ENCODE results near the gene LRRC26.

Gene LRRC26

DNA sequence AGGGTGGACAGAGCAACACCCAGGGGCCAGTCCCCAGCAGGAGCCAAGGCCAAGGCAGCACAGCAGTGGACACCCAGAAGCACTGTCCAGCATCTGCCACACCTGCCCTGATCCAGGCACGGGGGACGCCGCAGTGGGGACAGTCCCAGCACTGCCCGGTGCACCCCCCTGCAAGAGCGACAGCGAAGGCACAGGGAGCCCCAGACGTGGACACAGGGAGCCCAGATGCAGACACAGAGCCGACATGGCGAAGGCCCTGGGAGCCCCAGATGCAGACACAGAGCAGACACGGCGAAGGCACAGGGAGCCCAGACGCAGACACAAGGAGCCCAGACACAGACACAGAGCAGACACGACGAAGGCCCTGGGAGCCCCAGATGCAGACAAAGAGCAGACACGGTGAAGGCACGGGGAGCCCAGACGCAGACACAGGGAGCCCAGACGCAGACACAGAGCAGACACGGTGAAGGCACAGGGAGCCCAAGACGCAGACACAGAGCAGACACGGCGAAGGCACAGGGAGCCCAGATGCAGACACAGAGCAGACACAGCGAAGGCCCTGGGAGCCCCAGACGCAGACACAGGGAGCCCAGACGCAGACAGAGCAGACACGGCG is 14.2 kb upstream of the LRRC26 start:
- DNase-seq (ENCODE audit: low spot score) = no peak

DNA sequence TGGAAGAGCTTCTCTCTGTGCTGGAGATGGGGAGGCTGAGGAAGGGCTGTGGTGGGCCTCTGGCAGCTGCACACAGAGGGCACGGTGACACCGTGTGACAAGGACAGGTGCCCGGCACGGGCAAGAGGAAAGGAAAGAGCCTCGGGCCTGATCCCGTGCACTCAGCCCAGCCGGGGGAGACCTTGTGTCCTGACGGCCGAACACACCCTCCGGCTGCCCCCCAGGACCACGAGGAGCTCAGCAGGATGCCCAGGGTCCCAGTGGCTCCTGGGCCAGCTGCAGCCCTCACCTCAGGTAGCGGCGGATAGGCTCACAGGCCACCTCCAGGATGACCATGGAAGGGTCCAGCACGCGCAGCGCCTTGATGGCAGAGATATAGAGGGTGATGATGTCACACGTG is 13.0 kb upstream of the LRRC26 start:
- DNase-seq (ENCODE audit: low spot score) = no peak

DNA sequence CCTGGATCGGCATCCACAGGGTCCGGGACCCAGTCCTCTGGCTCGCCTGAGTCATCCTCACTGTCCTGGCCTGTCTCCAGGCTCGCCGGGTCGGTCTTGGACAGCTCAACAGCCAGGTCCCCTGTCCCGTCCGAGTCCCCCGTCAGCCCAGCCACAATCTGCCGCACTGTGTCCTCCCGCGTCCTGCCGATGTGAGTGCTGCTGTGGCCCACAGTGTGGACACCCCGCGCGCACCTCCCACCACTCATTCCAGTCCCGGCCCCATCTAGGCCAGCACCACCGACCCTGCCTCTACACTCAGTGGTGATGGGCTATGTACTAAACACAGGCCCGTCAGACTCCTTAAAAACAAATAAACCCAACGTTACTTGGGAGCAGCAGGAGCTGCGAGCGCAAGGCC is 11.8 kb upstream of the LRRC26 start:
- DNase-seq (ENCODE audit: low spot score) = no peak

DNA sequence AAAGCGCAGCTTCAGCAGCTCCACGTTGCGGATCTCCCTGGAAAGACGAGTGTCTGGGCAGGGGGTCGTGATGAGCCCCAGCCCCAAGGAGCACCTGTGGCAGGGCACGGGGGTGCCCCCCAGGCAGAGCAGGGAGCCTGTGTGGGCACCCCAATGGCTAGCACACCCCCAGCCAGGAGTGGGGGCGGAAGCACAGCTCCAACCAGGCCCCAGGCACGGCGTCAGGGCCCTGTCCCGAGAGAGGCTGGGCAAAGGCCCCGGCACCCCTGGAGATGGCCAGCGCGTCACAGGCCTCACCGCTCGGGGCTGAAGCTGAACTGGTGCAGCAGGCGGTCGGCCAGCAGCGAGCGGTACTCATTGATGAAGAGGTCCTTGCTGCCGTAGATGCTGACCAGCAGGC is 10.6 kb upstream of the LRRC26 start:
- DNase-seq (ENCODE audit: low spot score) = no peak

DNA sequence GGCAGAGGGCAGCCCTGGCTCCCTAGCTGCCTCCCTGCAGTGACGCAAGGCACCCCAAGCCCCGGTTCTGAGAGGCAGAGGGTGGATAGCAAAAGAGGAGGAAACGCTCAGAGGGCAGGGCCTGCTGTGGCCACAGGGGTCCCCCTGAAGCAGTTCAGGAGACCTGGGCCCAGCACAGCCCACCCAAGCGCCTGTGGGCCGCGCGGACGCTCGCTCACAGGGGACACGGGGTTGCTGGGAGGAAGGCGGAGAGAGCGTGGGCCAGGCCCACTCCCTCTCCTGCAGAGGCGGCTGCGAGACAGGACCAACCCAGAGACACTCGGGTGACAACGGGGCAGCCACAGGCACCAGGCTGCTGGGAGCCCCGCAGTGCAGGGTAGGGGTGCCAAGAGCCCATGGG is 9.9 kb upstream of the LRRC26 start:
- DNase-seq (ENCODE audit: low spot score) = no peak

DNA sequence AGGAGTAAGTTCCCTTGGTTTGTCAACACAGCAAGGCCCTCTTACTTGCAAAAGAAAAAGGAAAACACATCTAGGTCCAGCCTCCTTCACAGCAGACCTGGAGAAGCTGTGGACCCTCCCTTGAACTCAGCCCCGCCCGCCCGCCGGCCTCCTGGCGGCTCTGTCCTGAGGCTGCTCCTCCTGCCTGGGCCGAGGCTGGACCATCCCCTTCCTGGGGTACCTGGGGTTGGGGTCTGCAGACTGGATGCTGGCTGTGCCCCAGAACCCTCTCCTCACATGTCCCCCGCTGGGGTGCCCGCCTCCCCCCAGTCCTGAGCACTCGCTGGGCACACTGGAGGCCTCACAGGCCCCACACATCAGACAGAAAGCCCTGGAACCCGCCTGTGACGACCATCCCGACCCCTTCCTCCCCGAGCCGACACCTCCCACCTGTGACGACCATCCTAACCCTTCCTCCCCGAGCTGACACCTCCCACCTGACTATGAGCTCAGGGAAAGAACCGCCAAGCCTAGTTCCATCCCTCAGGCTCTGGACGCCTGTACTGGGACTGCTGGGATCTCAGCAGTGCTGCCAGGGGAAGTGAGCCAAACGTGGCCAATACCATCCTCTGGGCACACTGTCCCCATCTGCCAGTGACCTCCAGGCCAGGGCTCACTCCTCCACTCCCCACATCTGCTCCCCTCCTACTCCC is 9.2 kb upstream of the LRRC26 start:
- no peak for DNase-seq (ENCODE audit: low spot score)

DNA sequence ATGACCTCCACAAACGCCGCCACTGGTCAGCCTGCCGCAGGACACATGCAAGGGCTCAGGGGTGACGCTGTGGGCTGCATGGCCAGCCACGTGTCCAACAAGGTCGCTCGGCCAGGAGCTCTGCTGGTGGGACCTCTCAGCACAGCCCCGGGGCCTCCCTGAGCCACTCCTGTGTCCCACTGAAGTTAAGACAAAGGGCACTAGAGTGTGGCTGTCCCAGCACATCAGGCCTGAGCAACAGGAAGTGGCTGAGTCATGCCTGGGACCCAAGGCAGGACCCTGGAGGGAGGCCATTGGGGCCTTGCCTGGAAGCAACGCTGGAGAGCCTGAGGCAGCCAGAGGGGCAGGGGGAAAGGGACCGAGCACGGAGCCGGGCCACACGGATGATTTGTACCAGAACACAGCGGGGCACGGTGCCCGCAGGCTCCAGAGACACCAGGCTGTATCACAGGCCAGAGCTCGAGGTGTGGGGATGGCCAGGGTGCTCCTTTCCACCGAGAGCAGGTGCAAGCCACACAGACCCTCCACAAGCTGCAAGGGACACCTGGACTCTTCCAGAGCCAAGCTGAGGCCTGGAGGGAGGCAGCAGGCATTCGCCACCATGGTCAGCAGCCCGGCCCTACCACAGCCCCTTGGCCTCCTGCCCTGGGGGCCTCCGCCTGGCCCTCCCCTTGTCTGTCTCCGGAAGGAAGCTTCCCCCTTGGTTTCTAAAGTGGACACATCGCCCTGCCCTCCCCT is 8.5 kb upstream of the LRRC26 start:
- DNase-seq (ENCODE audit: low spot score) = no peak

DNA sequence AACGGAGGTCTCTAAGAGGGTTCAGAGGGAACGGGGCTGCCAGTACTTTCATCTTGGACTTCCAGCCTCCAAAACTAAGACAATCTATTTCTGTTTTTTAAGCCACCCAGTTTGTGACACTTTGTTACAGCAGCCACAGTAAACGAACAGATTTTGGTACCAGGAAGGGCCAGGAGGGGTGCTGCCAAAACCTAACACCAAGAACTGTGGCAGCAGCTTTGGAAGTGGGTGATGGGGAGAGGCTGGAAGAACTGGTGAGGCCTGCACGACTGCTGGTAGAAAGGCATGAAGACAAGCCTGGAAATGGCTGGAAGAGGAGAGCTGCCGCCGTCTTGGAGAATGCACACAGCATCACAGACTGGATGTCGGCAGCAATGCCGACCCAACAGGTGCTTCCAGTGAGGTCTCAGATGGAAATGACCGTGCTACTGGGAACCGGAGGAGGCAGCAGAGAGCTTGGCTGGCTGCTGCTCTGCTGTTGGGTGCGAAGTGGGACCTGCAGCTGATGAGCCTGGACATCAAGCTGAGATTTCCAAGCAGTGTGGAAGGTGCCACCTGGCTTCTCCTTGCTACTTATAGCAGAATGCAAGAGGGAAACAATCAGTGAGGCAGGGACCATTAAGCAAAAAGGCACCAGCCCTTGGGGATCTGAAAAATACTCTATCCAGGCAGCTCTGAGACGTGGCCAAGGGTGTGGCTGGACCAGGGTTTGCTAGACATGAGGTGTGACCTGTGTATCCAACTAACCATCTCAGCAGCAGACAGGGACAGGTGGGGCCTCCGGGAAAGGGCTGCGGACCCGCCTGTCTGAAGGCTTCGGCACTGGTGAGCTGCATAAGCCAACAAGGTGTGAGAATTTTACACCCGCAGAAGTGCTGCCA is 6.7 kb upstream of the LRRC26 start:
- no peak for DNase-seq (ENCODE audit: low spot score)

DNA sequence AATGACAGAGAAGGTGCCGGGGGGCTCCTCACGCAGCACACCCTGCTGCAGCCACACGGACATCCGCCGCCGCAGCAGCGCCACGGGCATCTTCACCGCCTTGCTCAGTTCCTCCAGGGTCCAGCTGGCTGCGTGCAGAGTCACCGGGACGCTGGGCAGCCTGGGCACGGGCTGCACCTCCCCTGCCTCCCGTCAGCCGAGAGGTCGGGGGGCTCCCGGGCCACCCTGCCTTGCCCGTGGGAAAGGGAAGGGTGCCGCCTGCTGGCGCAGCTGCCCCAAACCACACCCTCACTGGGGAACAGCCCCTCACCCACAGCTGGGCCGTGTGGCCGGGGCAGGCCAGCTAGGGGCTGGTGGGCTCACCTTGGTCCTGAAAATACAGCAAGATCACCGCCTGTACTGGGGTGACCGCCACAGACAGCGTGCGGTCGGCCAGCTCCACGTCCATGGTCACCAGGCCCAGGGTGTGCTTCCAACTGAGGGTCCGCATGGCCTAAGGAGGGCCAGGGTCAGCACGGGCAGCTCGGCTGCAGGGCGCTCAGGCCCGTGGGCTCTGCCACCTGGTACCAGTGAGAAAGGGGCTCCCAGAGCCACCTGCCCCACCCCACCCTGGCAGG is 5.6 kb upstream of the LRRC26 start:
- DNase-seq (ENCODE audit: low spot score) = no peak

DNA sequence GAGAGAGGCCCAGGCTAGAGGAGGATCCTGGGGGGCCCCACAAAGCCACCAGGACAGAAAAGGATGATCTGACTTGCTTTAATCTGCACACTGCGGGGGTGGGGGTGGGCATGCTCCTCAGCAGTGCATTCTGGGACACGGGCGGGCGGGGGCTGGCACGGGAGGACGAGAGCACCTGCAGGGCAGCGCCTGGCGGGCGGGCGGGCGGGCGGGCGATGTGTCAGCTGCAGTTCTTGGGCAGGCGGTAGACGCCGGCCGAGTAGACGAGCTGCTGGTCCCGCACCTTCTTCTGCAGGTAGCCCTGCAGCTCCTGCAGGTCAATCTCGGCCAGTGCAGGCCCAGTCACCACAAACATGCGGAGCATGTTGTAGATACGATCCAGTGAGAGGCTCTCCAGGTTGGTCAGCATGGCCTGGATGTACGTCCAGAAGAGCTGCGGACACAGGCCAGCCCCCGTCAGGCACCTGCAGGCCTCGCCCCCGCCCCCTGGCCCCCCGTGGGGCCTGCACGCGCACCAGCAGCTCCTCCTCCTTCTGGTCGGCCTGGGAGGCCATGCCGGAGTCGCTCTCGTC is 5.0 kb upstream of the LRRC26 start:
- no peak for DNase-seq (ENCODE audit: low spot score)

DNA sequence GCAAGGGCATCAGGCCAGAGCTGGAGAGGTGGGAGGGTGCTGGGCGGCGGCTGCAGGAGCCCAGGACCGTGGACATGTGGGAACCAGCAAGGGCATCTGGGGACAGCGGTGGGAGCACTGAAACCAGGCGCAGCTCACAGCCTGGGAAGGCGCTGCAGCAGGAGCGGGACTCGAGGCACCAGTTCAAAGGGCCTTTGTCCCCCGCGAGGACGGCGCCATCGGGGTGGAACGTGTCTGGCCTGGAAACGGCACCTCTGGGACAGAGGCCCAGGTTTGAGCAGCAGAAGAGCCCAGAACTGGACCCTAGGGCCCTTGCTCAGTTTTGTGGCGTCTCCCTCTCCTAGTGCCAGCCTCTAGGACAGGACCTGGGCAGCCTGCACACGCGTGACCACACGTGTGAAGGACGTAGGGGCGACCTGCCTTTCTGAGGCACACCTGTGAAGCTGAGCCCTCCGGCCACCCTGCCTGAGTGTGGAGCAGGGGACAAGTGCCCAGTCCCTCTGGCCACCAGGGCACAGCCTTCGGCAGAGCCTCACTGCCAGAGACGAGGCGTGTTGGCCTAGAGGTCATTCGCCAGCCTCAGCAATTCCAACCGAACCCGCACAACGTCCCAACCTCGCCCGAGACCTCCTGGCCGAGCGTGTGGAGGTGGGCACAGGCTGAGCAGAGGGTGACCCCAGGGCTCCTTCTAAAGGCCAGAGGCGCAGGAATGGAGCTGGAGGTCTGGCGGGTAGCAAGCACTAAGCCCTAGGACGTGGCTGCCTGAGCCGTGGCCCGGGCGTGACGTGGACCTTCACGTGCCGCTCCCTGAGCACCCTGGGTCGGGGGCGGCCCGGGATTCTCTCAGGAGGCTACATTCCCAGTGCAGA is 4.2 kb upstream of the LRRC26 start:
- no peak for DNase-seq (ENCODE audit: low spot score)

DNA sequence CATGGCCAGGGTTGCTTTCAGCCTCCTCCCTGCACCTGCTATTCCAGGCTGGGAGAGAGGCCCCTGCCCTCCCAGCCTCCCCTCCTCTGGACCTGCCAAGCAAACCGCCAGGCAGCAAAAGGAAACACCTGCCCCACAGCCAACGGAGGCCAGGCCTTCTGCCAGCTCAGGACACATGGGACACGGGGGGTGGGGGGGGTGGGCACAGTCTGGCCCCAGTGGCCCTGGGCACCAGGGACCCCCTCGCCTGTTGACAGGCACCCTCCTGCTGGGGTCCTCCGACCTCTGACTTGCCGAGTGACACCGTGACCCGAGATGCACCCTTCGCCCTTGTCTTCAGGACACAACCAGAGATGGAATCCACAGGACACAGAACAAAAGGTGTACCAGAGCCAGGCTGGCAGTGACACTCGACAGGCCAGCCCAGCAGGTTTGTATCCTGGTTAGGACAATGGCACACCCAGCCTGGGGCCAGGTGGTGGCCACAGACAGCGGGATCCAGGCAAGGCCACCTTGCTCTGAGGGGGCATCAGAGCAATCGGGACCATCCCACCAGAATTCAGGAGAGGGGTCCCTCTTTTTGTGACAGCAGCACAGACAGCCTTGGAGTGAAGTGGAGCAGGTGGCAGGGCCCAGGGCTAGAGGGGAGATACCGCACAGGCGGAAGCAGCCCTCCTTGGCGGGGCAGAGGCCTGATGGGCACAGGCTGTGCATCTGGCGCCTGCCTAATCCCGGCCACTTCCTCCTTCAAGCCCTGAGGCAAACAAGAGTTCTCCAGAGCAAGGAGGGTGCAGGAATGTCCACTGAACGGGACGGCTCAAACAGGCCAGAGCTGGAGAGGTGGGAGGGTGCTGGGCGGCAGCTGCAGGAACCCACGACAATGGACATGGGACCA is 3.3 kb upstream of the LRRC26 start:
- DNase-seq (ENCODE audit: low spot score) = no peak

DNA sequence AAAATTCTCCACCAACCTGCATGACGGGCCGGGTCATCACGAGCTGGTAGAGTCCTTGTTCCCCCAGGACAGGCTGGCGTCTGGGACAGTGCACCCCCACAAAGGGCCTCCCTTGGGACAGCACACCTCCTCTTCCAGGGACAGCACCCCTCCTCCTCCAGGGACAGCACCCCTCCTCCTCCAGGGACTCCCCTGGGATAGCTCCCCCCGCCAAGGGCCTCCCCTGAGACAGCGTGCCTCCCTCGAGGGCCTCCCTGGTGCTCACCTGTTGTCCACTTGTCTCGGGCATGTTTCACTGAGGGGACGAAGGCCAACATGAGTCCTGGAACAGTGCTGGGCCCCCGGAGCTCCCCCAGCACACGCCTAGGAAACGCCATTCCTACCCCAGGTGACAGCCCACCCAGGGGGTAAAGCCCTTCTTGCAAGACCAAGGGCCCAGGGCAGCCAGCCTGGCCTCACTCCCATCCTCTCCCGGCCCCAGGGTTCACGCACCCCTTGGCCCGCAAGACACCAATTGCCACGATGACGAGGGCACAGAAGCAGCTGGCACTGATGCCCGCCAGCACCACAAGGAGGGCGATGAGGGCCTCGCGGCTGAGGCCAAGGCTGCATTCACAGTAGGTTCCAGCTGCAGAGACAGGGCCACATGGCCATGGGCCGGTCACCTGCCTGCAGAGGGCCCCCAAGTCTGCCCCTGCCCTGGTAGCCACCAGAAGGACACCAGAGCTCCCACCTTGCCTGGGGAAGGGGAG is 1.5 kb upstream of the LRRC26 start:
- DNase-seq (ENCODE audit: low spot score) = no peak

DNA sequence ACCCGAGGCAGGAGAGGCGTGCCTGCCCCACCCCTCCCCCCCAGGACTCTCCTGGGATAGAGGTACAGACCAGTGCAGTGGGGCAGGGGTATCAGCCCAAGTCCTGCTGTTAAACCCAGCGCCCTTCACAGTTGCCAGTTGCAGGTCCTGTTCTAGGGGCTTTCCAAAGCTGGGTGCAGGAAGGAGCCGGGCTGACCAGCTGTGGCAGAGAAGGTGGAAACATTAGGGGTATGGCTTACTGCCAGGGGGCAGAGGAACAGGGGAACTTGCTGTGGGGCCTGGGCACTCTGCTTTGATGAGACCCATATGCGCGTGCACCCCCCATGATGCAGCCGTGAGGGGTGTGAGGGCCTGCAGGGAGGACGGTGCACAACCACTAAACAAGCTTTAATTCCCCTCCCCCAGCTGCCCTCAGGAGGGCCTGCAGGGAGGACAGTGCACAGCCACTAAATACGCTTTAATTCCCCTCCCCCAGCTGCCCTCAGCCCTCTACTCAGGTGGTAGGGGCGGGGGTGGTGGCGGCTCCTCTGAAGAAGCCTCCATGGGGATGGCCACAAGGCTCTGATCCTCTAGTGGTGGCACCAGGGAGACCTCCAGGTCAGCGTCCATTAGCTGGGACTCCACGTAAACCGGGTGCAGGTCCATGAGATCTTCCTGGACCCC is 766 bp upstream of the LRRC26 start:
- no peak for DNase-seq (ENCODE audit: low spot score)

DNA sequence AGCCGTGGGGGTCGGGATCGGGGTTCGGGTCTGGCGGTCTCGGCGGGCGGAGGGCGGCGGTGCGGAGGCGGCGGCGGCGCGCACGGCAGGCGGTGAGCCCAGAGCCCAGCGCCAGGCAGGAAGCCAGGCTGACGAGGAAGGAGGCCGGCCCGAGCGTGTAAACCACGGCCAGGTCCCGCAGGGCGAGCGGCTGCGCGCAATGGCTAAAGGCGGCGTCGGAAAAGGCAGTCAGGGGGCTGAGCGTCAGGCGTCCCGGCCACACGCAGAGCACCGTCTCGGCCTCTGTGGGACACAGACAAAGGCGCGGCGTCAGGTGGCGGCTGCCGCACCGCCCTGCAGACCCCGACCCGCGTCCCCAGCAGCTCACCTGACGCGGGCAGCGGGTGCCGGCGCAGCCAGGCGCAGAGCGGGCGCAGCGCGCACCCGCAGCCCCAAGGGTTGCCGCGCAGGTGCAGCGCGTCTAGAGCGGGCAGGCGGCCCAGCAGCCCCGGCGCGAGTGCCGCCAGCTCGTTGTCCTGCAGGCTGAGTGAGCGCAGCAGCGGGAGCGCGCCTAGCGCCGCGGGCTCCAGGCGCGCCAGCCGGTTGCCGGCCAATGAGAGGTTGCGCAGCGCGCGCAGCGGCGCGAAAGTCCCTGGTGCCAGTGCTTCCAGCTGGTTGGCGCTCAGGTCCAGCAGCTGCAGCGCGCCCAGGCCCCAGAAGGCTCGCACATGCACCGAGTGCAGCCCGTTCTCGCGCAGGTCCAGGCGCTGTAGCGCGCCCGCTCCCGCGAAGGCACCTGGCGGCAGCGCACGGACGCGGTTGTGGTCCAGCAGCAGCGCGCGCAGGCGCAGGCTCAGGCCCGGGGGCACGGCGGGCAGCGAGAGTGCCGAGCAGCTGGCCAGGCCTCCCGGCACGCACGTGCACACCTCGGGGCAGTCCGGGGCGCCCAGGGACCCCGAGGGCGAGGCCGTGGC is 671 bp downstream of the LRRC26 start:
- DNase-seq (ENCODE audit: low spot score) = no peak

DNA sequence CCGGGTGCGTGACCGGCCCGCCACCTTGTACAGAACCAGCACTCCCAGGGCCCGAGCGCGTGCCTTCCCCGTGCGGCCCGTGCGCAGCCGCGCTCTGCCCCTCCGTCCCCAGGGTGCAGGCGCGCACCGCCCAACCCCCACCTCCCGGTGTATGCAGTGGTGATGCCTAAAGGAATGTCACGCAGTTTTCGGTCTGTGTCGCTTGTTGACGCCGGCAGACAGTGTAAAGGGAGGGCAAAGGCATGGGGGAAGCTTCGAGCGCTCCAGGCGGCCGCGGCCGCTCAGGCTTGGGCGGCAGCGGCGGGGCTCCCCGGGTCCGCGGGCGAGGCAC is 1.3 kb downstream of the LRRC26 start:
- DNase-seq (ENCODE audit: low spot score) = no peak
